Urinary bladder (tissue), 4 donors: ENCODE data around the gene SORCS2. TPM values are rescaled to one million over a fixed set of nuclear protein-coding genes. Genes with fewer than 3 reads are reported as not detected.

ENCODE experiments used
- DNase-seq: peaks from one replicate; pipeline ENCODE4 v3.0.0-alpha.2; 2015; ENCODE audit errors: extremely low spot score
- H3K27ac ChIP-seq: one replicate; pipeline ENCODE4 v1.5.1; 2013; ENCODE audit warnings: low read depth, mild to moderate bottlenecking, moderate library complexity
- H3K36me3 ChIP-seq: one replicate; pipeline ENCODE4 v1.6.1; 2013; ENCODE audit warnings: mild to moderate bottlenecking, moderate library complexity; ENCODE audit not compliant: insufficient read depth
- H3K4me1 ChIP-seq: one replicate; pipeline ENCODE4 v1.6.1; 2013; ENCODE audit warnings: mild to moderate bottlenecking, moderate library complexity; ENCODE audit not compliant: insufficient read depth
- H3K4me3 ChIP-seq: one replicate; pipeline ENCODE4 v1.5.1; 2013; ENCODE audit warnings: low read depth, low read length
- WGBS: extraction: QIAGEN DNeasy Blood & Tissue Kit; methylation state at CpG from one replicate; pipeline ENCODE4 v1.1.7; 2013; 5-methylcytosine and 5-hydroxymethylcytosine counted together
- polyA plus RNA-seq: library from polyadenylated mRNA; stranded (reverse); fragments of 200-250 nt; gene quantifications from one replicate; pipeline ENCODE4 v1.2.3, GENCODE V29; 2013
- total RNA-seq: library from RNA; depleted of rRNA; stranded (reverse); fragments of >200 nt; gene quantifications from one replicate; pipeline ENCODE4 v1.2.3, GENCODE V29; 2014
- donor health status: healthy with polysubstance abuse.
- donor health status: healthy.

Gene SORCS2
- total and polyA plus RNA-seq, 2 donors = 5.3 to 10.8 TPM

DNA sequence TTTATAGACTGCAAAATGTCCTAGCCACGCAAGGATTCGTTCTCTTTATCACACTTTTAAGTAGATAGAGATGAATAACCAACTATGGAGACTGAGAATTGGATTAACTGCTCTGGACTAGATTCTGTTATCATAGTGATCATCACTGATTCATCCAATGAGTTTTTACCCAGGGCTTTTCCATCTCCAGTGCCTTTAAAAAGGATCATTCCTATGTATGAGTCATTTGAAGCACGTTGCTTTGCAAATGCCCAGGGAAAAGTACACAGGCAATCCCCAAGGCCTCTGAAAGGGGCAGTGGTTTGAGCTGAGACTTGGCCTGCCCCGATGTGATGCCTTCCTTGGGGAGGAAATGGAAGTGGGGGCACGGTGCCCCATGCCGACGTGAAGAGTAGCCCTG is 365.1 kb downstream of the SORCS2 start:
- no peak overlapping the region for H3K4me3 ChIP-seq
- WGBS = 56% methylated on average over 7 of the region's 7 CpGs
- no peak overlapping the region for H3K27ac ChIP-seq
- no peaks in the 10 kb centered on the region for H3K4me1 ChIP-seq
- no peak for DNase-seq
- no peaks in the 10 kb centered on the region for H3K36me3 ChIP-seq

DNA sequence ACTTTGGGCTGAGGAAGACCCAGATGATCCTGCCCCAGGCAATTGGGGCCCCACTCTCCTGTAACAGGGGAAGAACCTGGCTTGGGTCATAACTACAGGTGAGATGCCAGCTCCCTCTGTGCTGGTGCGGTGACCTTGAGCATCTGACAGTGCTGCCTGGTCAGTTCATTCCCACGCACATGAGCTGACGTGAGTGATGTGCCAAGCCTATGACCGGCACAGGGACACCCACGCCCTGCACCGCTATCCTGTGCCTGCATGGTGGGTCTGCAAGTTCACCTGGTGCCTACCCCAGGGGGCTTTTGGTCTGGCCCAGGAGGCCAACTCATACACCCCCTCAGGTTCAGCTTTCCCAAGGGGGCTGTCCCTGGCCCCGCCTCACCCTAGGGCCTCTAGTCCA is 366.1 kb downstream of the SORCS2 start:
- H3K4me1 ChIP-seq = no peaks in the 10 kb centered on the region
- no peak overlapping the region for H3K4me3 ChIP-seq
- no peaks in the 10 kb centered on the region for H3K36me3 ChIP-seq
- 97% methylated on average over 7 of the region's 7 CpGs for WGBS
- H3K27ac ChIP-seq = no peak overlapping the region
- DNase-seq = no peak

DNA sequence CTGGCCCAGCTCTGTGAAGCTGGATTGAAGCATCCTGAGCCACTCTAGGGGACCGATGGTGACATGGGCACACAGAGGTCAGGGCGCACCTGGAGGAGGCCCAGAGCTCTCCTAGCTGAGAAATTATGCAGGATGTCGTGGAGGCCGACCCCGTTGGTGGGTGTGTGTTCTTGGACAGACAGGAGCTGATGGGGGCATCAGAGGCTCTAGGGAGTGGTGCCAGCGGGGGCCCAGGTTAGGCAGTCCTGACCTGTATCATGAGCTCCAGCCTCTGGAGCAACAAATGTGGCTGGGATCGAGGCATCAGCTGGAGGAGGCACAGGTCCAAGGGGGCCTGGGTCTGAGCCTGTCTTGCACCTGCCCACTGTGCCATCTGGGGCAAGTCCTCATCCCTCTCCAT is 367.0 kb downstream of the SORCS2 start:
- no peaks in the 10 kb centered on the region for H3K4me1 ChIP-seq
- H3K27ac ChIP-seq = no peak overlapping the region
- no peaks in the 10 kb centered on the region for H3K36me3 ChIP-seq
- no peak for DNase-seq
- no peak overlapping the region for H3K4me3 ChIP-seq
- 95% methylated on average over 7 of the region's 7 CpGs for WGBS

DNA sequence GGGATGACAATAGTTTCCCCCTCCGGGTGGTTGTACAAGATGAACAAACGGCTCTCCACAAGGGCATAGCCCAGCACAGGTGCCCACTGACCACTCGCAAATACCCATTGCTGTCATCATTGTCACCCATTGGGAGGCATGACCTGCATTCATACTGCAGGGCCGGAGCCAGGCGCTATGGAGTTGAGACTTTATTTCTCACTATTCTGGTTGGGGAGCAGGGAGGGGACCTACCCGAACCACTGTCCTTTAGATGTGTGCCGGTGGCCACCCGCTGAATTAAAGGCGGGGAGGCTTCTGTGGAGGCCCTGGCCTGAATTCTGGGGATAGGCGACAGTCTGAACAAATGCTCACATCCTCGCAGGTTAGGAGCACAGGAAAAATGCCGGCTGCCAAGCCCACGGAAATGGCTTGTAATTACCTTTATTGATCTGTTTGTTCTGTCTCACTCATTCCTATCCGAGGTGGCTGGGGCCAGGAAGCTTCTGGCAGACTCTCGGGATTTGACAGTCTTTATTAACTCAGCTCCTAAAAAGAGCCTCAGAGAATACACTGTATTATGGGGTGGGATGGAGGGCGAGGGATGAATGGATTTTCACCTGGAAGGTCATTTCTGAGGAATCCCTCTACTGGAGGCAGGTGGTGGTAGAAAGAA is 367.5 kb downstream of the SORCS2 start:
- no peaks in the 10 kb centered on the region for H3K36me3 ChIP-seq
- no peak for DNase-seq
- H3K27ac ChIP-seq = no peak overlapping the region
- 89% methylated on average over 16 of the region's 16 CpGs for WGBS
- no peak overlapping the region for H3K4me3 ChIP-seq
- H3K4me1 ChIP-seq = no peaks in the 10 kb centered on the region

DNA sequence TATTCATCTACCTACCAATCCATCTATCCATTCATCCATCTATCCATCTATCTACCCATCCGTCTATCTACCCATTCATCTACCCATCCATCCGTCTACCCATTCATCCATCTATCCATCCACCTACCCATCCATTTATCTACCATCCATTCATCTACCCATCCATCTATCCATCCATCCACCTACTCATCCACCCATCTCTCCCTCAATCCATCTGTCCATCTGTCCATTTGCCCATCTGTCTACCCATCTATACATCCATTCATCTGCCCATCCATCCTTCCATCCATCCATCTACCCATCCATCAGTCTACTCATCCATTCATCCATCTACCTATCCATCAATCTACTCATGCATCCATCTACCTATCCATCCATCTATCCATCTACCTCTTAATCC is 369.2 kb downstream of the SORCS2 start:
- DNase-seq = no peak
- WGBS = 62% methylated on average over 2 of the region's 2 CpGs
- H3K27ac ChIP-seq = no peak overlapping the region
- no peaks in the 10 kb centered on the region for H3K4me1 ChIP-seq
- no peaks in the 10 kb centered on the region for H3K36me3 ChIP-seq
- H3K4me3 ChIP-seq = no peak overlapping the region

DNA sequence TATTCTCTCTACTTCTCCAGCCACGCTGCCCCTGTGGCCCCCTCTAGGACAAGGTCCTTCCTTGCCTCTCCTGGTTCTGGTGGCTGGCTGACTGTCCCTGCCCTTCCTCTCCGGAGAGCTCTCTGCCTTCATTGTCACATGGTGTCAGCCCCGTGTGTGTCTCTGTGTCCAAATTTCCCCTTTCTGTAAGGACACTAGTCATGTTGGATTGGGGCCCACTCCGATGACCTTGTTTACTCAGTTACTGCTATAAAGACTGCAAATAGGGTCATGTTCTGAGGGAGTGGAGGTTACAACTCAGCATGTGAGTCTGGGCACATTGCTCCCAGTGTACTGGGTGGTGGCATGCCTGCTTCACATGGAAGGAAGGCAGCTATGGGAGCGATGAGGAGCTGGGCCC is 371.9 kb downstream of the SORCS2 start:
- no peaks in the 10 kb centered on the region for H3K36me3 ChIP-seq
- WGBS = 78% methylated on average over 5 of the region's 5 CpGs
- no peak overlapping the region for H3K27ac ChIP-seq
- no peaks in the 10 kb centered on the region for H3K4me1 ChIP-seq
- DNase-seq = no peak
- H3K4me3 ChIP-seq = no peak overlapping the region

DNA sequence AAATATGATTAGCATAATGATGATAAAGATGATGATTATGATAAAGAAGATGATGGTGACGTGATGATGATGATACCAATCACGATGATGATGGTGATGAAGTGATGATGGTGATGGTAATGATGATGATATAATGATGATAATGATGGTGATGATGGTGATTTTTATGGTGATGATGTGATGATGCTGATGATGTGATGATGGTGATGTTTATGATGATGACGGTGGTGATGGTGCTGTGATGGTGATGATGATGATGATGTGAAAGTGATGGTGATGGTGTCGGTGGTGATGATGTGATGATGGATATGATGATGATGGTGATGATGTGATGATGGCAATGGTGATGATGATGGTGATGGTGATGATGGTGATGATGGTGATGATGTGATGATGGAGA is 373.1 kb downstream of the SORCS2 start:
- H3K4me3 ChIP-seq = no peak overlapping the region
- 97% methylated on average over 4 of the region's 4 CpGs for WGBS
- H3K4me1 ChIP-seq = no peaks in the 10 kb centered on the region
- no peak for DNase-seq
- H3K27ac ChIP-seq = no peak overlapping the region
- no peaks in the 10 kb centered on the region for H3K36me3 ChIP-seq

DNA sequence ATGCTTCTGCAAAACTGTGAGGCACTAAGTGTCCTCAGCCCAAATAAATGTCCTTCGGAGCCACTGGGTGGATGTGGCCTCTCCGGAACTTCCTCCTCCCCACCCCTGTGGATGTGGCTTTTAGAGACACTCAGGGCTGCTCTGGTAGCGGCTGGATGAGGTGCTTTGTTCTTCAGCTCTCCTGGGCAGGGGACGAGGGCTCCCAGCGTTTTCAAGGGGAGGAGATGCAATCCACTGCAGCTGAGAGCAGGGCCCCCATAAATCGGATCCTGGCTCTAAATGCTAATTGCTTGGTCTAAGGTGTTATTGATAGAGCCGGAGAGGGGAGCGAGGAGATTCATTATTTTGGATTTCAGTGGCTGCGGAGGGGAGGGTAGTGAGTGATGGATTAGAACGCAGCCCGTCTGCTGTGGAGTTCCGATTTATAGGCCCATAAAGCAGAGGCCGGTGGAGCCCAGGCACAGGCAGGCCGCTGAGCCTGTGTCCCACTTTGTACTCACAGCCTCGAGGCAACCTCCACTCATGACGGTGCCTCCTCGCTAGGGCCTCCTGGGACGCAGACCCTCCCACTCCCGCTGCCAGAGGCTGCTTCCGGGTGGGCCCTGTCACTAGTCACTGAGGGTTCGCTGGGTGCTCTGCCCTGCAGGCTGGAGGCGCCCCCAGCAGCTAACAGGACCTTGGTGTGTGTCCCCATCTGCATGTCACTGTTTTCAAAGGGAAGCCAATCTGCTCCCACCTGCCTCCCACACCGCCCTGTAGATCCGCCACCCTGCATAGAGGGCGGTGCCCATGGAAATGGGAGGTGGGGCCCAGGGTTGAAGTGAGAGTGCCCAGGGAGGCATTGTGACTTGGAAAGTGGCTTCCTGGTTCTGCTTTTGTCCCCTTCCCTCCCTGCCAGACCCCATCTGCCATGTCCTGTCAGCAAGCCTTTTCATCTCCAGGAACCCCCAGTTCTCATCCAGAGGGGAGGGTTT is 377.8 kb downstream of the SORCS2 start:
- 69% methylated on average over 25 of the region's 25 CpGs for WGBS
- no peak for DNase-seq

DNA sequence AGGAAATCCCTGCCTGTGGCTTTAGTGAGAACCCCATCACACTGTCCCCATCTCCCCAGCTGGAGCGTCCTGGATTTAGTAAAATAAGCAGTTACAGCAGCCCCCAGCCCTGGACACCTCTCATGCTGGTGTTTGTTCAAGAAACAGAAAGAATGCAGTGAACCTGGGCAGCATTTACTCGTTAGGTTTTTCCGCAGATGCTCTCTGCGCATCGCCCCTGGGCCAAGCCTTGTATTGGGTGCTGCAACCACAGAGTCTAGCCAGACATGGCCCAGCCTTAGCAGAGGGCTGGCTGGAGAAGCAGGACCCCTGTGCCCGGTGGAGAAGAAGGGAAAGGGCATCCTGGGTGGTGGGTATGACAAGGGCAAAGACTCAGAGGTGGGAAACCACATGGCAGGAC is 378.7 kb downstream of the SORCS2 start:
- Histone ChIP-seq H3K4me3 (no peak overlapping the region), H3K36me3 (no peaks in the 10 kb centered on the region), H3K27ac (no peak overlapping the region), H3K4me1 (no peaks in the 10 kb centered on the region)
- DNase-seq = no peak
- 87% methylated on average over 6 of the region's 6 CpGs for WGBS

More for the DNA sequence above, 377.8 kb downstream of the SORCS2 start:
- Histone ChIP-seq H3K36me3 (no peaks in the 10 kb centered on the region), H3K27ac (no peak overlapping the region), H3K4me3 (no peak overlapping the region), H3K4me1 (no peaks in the 10 kb centered on the region)

DNA sequence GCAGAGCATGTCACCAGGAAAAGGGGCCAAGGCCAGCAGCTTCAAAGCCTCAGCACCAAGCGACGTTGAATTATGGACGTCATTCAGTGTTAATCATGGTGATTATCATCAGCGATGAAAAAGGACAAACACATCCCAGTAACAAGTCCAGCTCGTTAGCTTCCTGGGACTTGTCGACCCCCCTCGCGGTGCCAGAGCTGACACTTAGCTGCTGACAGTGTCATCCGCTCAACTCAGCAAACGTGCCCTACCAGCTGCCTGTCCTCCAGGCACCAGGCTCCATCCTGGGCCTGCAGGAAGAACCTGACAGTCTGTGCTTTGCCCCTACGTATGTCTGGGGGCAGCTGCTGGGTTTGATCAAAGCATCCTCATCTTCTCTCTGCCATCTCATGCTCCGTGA is 379.4 kb downstream of the SORCS2 start:
- Histone ChIP-seq H3K4me1 (no peaks in the 10 kb centered on the region), H3K27ac (no peak overlapping the region), H3K4me3 (no peak overlapping the region), H3K36me3 (no peaks in the 10 kb centered on the region)
- WGBS = 68% methylated on average over 12 of the region's 12 CpGs
- no peak for DNase-seq

DNA sequence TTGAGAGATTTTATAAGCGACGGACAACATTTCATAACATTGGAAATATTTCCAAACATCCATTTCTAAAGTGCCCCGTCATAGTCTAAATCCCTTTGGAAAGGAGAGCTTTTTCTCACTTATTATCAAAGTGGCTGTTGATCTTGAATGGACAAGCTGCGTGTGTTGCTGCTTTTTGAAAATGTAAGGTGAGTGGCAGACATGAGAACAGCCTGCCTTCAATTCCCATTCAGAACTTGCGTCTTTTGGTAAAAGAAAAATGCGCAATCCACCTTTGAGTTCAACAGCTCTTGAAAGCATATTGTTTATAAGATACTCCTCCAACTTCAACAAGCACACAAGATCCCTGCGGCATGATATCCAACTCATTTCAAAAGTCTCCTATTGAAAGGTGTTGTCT is 380.6 kb downstream of the SORCS2 start:
- H3K27ac ChIP-seq = no peak overlapping the region
- no peaks in the 10 kb centered on the region for H3K4me1 ChIP-seq
- 91% methylated on average over 7 of the region's 7 CpGs for WGBS
- H3K36me3 ChIP-seq = no peaks in the 10 kb centered on the region
- DNase-seq = no peak
- H3K4me3 ChIP-seq = no peak overlapping the region

DNA sequence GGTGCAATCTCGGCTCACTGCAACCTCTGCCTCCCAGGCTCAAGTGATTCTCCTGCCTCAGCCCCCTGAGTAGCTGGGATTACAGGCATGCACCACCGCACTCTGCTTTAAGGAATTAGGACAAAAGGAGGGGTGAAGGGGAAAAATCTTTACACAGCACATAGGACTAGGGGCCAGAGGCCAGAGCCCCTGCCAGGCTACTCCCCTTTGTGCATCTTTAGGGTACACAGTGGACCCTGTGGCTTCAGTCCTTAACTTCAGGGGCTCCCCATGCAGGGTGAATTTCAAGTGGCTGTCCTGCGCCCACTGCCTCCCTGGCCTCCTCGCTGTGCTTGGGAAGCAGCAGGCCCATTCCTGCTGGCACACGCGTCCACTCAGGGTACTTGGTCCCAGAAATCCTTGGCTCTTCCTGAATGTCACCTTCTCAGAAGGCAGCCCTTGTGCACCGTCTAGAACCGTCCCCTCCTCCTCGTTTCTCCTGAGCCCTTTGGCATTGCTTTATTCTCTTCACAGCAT is 381.3 kb downstream of the SORCS2 start:
- DNase-seq = no peak
- Histone ChIP-seq H3K4me3 (no peak overlapping the region), H3K4me1 (no peaks in the 10 kb centered on the region), H3K36me3 (no peaks in the 10 kb centered on the region), H3K27ac (no peak overlapping the region)
- WGBS = 85% methylated on average over 9 of the region's 9 CpGs

DNA sequence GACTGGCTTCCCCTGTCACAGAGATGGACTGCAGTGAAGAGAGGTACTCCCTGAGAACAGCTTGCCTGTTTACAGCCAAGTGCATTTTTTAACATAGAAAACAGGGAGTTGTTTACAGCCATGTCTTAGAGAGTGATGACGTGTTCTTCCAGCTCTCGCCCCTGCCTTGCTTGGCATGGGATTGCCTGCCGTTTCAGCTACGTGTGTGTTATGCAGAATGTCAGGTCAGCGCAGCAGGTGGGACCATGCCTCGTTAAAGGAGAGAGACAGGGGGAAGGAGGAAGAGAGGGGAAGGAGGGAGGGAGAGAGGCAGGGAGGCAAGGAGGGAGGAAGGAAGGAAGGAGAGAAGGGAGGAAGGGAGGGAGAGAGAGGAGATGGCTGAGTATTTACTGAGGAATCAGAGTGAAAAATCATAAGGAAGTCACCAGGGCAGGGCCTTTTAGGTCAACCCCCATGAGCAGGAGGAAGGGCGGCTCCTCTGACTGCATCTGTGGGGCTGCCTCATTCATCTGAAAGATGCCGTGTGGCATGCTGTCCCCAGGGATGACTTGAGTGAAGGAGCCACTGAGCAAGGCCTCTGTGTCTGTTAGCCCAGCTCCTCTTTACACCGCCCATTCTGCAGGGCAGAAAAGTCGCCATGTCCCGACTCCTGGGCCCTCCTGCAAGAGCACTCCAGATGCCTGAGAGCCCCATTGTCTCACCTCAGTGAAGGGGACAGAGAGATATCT is 382.1 kb downstream of the SORCS2 start:
- H3K36me3 ChIP-seq = no peaks in the 10 kb centered on the region
- H3K4me1 ChIP-seq = no peaks in the 10 kb centered on the region
- H3K27ac ChIP-seq = no peak overlapping the region
- no peak overlapping the region for H3K4me3 ChIP-seq
- no peak for DNase-seq
- WGBS = 71% methylated on average over 11 of the region's 11 CpGs
